ENCODE data around the gene ORAI1. TPM values are rescaled to one million over a fixed set of nuclear protein-coding genes. Genes with fewer than 3 reads are reported as not detected.

ORAI1 gene
- total RNA-seq, 6 donors from 2014 or later = 7.3 to 48.2 (median 34.3) TPM

DNA sequence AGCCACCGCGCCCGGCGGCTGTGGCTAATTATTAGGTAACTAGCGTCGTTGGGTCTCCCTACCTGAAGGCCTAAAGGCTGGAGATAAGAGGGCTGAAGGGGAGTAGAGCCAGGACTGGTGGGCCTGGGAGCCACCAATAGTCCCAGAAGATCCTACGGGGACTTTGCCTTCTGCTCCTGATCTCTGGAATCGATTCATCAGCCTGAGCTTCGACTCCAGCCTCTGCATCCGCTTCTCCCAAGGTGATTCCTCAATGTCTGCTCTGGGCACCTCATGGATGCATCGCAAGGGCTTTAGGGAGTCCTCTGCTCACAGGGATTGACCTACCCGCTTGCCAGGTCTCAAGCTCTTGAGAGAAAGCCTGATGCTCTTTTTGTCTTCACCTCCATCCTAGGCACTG, 30.8 kb upstream of the ORAI1 start:
- H3K27ac ChIP-seq = no peak overlapping the region
- TF ChIP-seq CTCF (IDR thresholded peaks at IDR 0.05) = no peak
- no peak for TF ChIP-seq POLR2AphosphoS5 (IDR thresholded peaks at IDR 0.05)
- TF ChIP-seq POLR2A (IDR thresholded peaks at IDR 0.05) = no peak
- no peak for TF ChIP-seq EP300 (IDR thresholded peaks at IDR 0.05)
- no peaks in the 10 kb centered on the region for H3K9me3 ChIP-seq
- no peaks in the 10 kb centered on the region for H3K36me3 ChIP-seq
- DNase-seq = no peak
- 92 to 97% methylated on average over 12 of the region's 12 CpGs for WGBS, 2 donors
- peaks cover 0 to 5% (median 2%) of the 10 kb centered on the region in 4 donors for H3K4me1 ChIP-seq
- ATAC-seq (ENCODE audit: low FRiP score in 2 of 2) = no peak
- no peaks in the 10 kb centered on the region for H3K27me3 ChIP-seq
- H3K4me3 ChIP-seq = no peak overlapping the region

DNA sequence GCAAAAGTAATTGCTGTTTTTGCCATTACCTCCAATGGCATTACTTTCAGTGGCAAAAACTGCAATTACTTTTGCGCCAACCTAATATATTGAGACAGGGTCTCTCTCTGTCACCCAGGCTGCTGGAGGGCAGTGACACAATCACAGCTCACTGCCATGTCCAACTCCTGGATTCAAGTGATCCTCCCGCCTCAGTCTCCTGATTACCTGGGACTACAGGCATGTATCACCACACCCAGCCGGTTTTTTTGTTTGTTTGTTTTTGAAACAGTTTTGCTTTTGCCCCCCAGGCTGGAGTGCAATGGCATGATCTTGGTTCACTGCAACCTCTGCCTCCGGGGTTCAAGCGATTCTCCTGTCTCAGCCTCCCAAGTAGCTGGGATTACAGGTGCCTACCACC, 29.8 kb upstream of the ORAI1 start:
- H3K27ac ChIP-seq = no peak overlapping the region
- H3K4me1 ChIP-seq = no peaks in the 10 kb centered on the region
- H3K9me3 ChIP-seq = no peaks in the 10 kb centered on the region
- ATAC-seq (ENCODE audit: low FRiP score in 2 of 2) (no peak), DNase-seq (no peak)
- TF ChIP-seq POLR2AphosphoS5 (IDR thresholded peaks at IDR 0.05) (no peak), EP300 (IDR thresholded peaks at IDR 0.05) (no peak), POLR2A (IDR thresholded peaks at IDR 0.05) (no peak), CTCF (IDR thresholded peaks at IDR 0.05) (no peak)
- no peaks in the 10 kb centered on the region for H3K27me3 ChIP-seq
- H3K4me3 ChIP-seq = no peak overlapping the region
- 96 to 98% methylated on average over 5 of the region's 5 CpGs for WGBS, 2 donors
- H3K36me3 ChIP-seq = no peaks in the 10 kb centered on the region

DNA sequence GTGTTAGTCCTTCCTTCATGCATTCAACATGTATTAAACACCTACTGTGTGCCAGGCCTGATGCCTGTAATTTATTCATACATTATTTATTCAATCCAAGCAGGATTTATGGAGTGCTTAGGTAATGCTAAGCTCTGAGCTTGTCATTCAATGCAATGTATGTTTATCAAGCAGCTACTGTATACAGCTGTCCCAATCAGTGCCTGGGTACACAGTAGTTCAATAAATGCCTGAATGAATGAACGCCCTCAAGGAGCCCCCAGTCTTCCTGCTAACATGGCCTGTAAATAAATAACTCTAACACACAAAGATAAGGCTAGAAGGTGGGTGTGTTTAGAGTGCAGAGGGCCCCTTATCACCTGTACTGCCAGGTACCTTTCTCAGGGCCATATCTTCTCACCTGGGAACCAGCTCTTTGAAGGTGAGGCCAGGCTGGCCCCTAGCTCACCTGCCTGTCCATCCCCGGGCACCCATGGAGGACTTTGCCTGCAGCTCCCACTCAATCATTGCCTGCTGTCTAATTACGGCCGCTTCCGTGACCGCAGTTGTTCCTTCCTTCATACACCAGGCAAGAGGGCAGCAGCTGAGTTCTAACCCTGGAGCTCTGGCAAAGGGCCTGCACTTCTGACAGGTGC, 25.5 kb upstream of the ORAI1 start:
- no peak for DNase-seq
- Histone ChIP-seq H3K27me3 (no peaks in the 10 kb centered on the region), H3K4me1 (no peaks in the 10 kb centered on the region), H3K4me3 (no peak overlapping the region), H3K36me3 (no peaks in the 10 kb centered on the region), H3K9me3 (no peaks in the 10 kb centered on the region), H3K27ac (no peak overlapping the region)
- 72 to 91% methylated on average over 6 of the region's 6 CpGs for WGBS, 2 donors
- TF ChIP-seq POLR2AphosphoS5 (IDR thresholded peaks at IDR 0.05) (no peak), POLR2A (IDR thresholded peaks at IDR 0.05) (no peak), EP300 (IDR thresholded peaks at IDR 0.05) (no peak), CTCF (IDR thresholded peaks at IDR 0.05) (no peak)
- ATAC-seq (ENCODE audit: low FRiP score in 2 of 2) = no peak

DNA sequence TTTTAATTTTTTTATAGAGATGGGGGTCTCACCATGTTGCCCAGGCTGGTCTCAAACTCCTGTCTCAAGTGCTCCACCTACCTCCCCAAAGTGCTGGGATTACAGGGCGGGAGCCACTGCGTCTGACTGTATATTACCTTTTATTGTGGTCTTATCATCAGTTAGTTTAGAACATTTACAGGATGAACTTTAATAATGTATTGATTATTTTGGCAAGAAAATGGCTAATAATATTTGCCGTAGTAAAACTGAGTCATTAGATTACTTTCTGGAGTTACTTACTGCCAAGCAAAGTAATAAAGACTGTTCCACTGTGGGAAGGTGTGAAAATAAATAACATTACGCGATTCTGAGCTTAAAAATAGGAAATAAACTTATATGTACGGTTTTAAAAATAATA, 23.6 kb upstream of the ORAI1 start:
- Histone ChIP-seq H3K27me3 (no peaks in the 10 kb centered on the region), H3K4me1 (no peaks in the 10 kb centered on the region), H3K36me3 (no peaks in the 10 kb centered on the region), H3K4me3 (no peak overlapping the region), H3K9me3 (no peaks in the 10 kb centered on the region), H3K27ac (no peak overlapping the region)
- no peak for DNase-seq
- WGBS, 2 donors = 90 to 95% methylated on average over 6 of the region's 6 CpGs
- TF ChIP-seq EP300 (IDR thresholded peaks at IDR 0.05) (no peak), CTCF (IDR thresholded peaks at IDR 0.05) (no peak), POLR2AphosphoS5 (IDR thresholded peaks at IDR 0.05) (no peak), POLR2A (IDR thresholded peaks at IDR 0.05) (no peak)
- no peak for ATAC-seq (ENCODE audit: low FRiP score in 2 of 2)

- Histone ChIP-seq H3K4me1 (no peaks in the 10 kb centered on the region), H3K4me3 (no peak overlapping the region), H3K9me3 (no peaks in the 10 kb centered on the region), H3K27me3 (no peaks in the 10 kb centered on the region), H3K36me3 (no peaks in the 10 kb centered on the region), H3K27ac (no peak overlapping the region)
- WGBS, 2 donors = 91 to 96% methylated on average over 6 of the region's 6 CpGs
- no peak for ATAC-seq (ENCODE audit: low FRiP score in 2 of 2)
- TF ChIP-seq POLR2AphosphoS5 (IDR thresholded peaks at IDR 0.05) = no peak
- no peak for TF ChIP-seq EP300 (IDR thresholded peaks at IDR 0.05)
- no peak for TF ChIP-seq CTCF (IDR thresholded peaks at IDR 0.05)
- TF ChIP-seq POLR2A (IDR thresholded peaks at IDR 0.05) = no peak
- no peak for DNase-seq
These were observed 22.7 kb upstream of the ORAI1 start for GRCh38 chr12:121603581-121603980.
